NCI-H2107 treated with DMSO at 0.1 percent for 48 hours (cell line): ENCODE results near the gene APBA1.
A peak's percentile ranks its signal among the peaks of the same experiment; 100 is the strongest.

Experiments used
- DNase-seq: peaks from one replicate; lab custom pipeline; 2025; ENCODE audit not compliant: unreplicated experiment; lab: John Stamatoyannopoulos, UW

The APBA1 gene

GRCh38 chr9:69579760-69580581 lies 92.2 kb downstream of the APBA1 start:
- DNase-seq, result no peak

DNA sequence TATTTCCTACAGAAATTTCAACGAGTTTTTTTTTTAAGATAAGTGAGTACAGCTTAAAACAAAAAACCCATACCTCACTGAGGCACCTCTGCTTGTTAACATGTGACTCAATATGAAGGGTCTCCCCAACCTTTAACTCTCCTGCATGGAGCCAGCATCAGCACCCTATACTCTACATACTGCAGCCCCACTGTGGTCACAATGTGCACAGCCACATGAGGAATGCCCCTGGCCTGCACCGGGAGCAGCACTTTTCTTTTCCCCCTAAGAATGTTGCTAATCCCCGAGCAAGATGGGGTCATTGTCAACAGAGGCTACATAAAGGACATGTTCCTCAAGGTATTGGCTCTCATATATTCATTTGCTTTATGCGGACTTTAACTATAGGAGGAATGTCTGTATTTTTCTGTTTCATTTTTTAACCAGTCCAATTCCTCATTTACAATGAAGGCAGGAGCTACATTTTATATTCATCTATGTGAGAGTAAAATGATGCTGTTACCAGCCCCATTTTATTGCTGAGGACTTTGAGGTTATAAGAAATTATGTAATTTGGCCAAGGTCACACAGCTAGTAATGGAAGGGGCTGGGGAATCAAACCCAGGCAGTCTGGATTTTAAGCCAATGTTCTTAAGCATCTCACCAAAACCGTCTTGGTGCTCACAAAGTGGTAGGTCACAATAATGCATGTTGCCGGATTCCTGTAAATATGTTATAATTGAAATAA lies 93.0 kb downstream of the APBA1 start:
- DNase-seq, result no peak

DNA sequence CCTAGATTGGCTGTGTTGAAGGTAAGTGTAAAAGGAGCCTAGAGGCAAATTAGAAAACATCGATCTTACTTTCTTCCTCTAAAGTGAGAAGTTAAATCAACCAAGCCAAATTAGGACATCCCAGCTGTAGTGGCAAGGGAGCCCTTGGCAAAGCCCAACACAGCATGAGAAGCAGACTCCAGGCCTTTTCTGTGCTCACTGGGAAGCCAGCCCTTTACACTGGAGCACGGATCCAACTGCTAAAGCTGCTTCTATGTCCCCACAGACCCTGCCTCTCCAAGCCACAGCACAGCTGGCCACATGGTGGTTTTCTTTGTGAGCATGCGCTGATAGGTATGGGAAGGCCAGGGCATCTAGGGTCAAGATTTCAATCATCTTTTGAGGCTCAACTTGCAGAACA lies 94.1 kb downstream of the APBA1 start:
- no peak for DNase-seq

DNA sequence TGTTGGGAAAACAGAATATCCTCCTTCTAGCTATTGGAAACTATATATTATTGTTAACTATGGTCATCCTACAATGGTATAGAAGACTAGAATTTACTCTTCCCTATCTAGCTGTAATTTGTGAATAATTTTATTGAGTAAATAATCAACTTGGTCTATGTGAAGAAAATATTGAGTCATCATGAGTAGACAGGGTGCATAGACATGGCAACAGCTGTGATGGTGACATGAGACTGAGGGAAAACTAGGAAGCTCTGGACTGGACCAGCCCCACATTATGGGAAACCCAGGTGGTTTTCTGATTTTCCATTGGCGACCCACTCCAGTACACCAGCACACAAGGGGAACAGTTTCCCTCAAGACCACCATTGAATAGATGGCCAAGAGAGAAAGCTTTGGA lies 95.0 kb downstream of the APBA1 start:
- no peak for DNase-seq

- DNase-seq, result no peak
These were observed 98.1 kb downstream of the APBA1 start for GRCh38 chr9:69574057-69574456.

DNA sequence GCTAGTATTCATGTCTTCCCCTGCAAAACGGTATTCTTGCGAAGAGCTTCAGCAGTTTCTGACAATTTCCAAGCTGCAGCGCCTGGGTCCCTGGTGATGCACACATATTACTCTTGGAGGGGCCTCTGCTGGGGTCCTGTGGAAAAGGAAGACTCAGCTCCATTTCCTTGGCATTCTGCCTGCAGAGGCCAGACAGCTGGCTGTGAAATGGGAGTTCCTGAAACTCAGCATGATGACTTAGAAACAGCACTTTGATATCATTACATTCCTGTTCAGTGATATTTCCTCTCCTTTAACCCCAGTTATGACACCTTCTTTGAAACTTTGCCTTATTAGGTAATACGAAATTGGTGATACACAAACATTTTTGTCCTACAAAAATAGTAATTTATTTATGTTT lies 98.5 kb downstream of the APBA1 start:
- no peak for DNase-seq

DNA sequence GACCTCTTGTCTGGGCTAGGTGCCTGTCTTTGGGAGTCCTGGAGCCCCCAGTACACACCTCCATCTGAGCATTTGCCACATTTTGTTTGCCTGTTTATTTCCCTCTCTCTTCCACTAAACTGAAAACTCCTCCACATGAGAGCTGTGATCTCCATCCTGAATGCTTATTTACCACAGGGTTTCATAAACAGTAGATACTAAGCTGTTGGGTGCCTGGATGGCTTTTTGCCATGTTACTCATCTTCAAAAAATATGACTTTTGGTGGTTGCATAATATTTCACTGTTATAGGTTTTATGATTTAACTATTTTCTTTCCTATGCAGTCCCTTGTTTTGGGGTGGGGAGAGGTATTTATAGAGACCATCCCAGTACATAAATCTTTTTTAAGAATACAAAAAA lies 99.6 kb downstream of the APBA1 start:
- DNase-seq, result no peak

DNA sequence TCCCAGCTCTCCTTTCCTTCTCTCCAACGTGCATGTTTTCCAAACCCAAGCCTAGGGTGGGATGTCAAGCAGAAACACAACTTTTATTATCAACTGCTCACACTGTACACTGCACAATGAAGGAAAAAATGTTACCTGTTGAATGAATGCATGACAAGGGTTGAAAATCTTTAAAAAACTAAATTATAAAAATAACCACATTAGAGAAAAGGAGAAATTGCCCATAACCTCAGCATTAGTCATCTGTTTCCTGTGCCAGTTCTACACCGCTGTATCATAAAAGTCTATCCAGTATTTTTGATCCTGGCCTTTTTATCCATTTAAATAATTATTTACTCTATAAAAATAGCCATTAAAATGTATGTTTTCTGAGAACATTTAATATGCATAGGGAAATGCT lies 101.1 kb downstream of the APBA1 start:
- DNase-seq, result no peak

DNA sequence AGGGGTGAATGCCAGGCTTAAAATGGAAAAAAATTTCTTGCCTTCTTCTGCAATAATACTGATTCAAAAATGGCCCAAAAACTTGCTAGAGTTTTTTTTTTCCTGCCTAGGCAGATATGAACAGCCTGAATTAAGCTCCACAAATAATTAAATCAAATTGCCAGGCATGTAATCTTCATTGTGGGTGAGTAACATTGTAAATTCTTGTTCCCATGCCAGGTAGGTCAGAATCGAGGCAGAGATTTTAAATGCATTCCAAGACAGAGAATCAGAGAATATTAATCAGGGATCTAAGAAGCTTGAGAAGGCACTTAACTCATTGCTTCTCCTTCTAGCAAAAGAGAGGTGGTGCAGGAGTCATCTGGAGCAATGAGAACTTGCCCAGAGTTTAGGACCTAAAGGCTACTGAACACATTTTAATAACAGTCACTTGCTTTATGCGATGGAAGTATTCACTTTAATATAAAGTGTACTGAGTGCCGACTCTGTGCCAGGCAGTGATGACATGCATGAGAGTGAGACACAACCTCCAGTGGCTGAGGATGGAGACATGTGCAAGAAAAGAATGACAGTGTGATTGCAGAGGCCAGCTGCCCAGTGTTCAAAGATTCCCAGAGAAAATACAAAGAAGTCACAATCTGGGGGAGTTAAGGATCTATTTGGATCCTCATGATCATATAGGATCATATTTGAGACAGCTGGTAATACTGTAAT lies 102.3 kb downstream of the APBA1 start:
- DNase-seq, result no peak

- DNase-seq, result no peak
These were observed 107.6 kb downstream of the APBA1 start for GRCh38 chr9:69564557-69564956.

- no peak for DNase-seq
These were observed 113.0 kb downstream of the APBA1 start for GRCh38 chr9:69559126-69559525.

DNA sequence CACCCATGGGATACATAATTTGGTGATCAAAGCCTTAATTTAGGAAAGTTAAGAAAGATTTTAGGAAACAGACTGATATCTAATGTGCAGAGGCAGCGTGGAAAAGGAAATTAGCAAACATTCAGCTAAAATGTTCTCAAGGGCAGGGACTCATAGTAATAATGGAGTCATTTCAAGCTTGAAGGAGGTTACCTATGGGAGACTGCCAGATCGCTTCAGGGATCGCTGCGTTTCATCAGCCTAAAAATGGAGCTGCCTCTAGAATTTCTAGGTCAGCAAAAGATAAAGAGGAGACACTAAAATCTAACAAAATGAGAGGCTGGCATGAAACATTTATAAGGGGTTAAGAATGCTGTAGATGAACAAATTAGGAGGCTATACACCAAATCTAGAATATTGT lies 115.5 kb downstream of the APBA1 start:
- no peak for DNase-seq

- DNase-seq, result no peak
These were observed 116.4 kb downstream of the APBA1 start for GRCh38 chr9:69555802-69556201.

DNA sequence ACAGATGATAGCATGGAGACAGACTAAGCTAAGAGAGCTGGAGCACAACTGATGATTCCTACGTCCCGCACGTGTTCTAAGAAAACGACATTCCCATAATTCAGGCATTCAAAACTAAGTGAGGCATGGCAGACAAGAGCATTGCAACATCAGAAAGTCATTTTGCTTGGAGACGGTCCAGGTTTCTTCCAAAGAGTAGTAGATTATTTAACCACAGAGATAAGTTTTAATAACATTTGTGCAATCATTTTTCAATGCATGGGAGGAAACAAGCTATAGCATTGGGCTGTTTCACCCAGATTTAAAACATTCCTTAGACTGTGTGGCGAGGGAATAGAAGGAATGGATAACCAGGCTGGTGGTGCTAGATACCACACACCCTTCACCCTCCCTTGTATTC lies 117.2 kb downstream of the APBA1 start:
- no peak for DNase-seq

GRCh38 chr9:69549310-69550202 lies 122.6 kb downstream of the APBA1 start:
- peak; percentile 29 for DNase-seq

GRCh38 chr9:69548681-69549080 lies 123.5 kb downstream of the APBA1 start:
- no peak for DNase-seq

DNA sequence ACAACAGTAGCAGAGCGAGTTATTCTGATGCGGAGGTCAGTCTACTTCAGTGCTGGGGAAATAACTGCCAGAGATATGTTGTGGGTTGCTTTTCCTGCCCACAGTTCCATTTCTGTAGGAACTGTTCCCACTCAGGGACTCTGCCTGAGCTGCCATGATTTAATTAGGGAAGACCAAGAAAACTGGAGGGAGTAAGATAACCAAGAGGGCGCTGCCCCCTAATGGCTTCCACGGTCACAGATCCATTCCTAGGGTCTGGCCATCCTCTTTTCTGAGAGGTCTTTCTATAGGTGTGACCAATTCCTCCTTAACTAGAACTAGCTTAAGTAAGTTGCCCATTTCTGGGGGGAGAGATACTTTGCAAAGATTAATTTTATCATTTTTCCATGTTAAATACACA lies 125.9 kb downstream of the APBA1 start:
- peak; percentile 4 for DNase-seq

DNA sequence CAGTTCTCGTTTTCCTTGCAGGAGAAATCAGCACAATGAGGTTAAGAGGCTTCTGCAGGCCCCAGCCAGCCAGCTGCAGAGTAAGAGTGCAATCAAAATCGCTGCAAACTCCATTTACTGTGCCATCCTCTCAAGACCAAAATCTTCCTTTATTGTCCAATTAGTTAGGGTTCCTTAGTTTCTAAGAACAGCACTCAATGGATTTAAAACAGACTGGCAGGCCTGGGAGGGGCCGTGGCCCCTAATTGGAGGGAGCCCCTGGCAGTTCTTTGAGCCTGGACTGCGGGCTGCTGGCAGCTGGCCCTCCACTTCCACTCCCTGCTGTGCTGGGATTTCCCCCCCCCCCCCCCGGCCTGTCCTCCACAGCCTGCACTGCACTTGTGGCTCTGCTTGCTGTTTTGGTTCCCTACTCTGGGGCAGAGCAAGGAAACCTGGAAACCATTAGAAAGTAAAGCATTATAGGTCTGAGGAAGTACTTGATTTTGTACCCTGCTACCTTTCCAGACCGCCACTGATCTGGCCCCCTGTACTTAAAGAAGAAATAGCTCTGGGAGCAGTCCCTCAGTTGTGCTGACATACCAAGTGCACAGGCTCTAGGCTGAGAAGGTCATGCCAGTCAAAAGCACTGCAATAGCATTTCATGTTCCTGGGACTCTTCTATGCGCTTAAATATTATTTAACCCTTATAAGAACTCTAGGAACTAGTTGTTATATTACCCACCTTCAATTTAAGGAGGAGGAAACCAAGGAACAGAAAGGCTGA lies 129.0 kb downstream of the APBA1 start:
- peak; percentile 51 for DNase-seq

DNA sequence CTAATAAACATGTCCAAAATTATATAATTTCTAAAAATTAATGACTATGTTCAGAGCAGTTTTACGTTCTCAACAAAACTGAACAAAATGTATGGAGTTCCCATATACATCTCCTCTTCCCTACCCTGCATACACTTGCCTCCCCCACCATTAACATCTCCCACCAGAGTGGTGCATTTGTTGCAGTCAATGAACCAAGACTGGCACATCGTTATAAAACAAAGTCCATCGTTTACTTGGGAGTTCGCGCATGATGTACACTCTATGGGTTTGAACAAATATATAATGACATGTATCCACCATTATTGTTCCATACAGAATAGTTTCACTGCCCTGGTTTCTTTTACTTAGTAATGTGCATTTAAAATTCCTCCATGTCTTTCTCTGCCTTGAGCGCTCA lies 130.1 kb downstream of the APBA1 start:
- DNase-seq, result no peak

GRCh38 chr9:69535911-69536310 lies 136.3 kb downstream of the APBA1 start:
- DNase-seq, result no peak
